ENCODE data around the gene SLC25A33. TPM values are rescaled to one million over a fixed set of nuclear protein-coding genes. Genes with fewer than 3 reads are reported as not detected.

Gene SLC25A33
- total RNA-seq, 1 experiment from 2014 or later = 9.4 TPM

DNA sequence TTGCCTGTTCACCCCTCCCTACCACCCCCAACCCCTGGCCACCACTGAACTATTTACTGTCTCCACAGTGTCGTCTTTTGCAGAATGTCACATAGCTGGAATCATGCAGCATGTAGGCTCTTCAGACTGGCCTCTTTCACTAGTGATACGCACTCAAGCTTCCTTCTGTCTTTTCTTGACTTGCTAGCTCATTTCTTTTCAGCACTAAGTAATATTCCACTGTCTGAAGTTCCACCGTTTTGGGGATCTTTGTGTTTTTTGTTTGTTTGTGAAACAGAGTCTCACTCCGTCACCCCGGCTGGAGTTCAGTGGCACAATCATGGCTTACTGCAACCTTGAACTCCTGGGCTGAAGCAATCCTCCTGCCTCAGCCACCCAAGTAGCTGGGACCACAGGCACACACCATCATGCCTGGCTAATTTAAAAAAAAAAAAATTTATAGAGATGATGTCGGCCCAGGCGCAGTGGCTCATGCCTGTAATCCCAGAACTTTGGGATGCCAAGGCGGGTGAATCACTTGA is 43.4 kb upstream of the SLC25A33 start:
- Histone ChIP-seq H2AK5ac (ENCODE audit: insufficient read length, low read length) (no peak overlapping the region), H4K91ac (ENCODE audit: insufficient read length, low read depth, low read length) (no peak overlapping the region), H2BK12ac (ENCODE audit: insufficient read length, low read depth, low read length) (no peak overlapping the region), H3K27ac (ENCODE audit: insufficient read length, low read depth, low read length) (no peak overlapping the region), H3K4me1 (ENCODE audit: insufficient read depth, low read length) (no peaks in the 10 kb centered on the region), H2BK120ac (ENCODE audit: low read depth, low read length, poor library complexity, severe bottlenecking) (no peak overlapping the region), H4K5ac (ENCODE audit: insufficient read length, low read depth, low read length) (no peak overlapping the region), H3K23me2 (ENCODE audit: insufficient read length, low read depth, low read length, poor library complexity, severe bottlenecking) (no peaks in the 10 kb centered on the region), H2BK5ac (ENCODE audit: insufficient read length, low read length) (no peak overlapping the region), H3K79me1 (ENCODE audit: insufficient read depth, low read depth, low read length, poor library complexity, severe bottlenecking) (no peaks in the 10 kb centered on the region), H3K14ac (ENCODE audit: insufficient read depth, low read length) (no peak overlapping the region), H2BK20ac (ENCODE audit: low read depth, low read length, poor library complexity, severe bottlenecking) (no peak overlapping the region), H4K20me1 (ENCODE audit: control insufficient read depth, insufficient read depth, insufficient read length) (no peaks in the 10 kb centered on the region), H3K23ac (ENCODE audit: insufficient read length, low read depth, low read length) (no peak overlapping the region), H3K9ac (ENCODE audit: extremely low read depth, insufficient read length, low read length) (no peak overlapping the region), H3K4me2 (ENCODE audit: insufficient read depth, insufficient read length, low read length) (peak overlapping the region; percentile 42), H3K9me3 (ENCODE audit: control insufficient read depth, low read depth, low read length) (no peaks in the 10 kb centered on the region), H3K79me2 (ENCODE audit: insufficient read depth, low read length) (no peaks in the 10 kb centered on the region), H4K8ac (replicated peaks; ENCODE audit: insufficient read length, low read depth, low read length) (no peak overlapping the region), H3K18ac (ENCODE audit: insufficient read length, low read depth, low read length) (no peak overlapping the region), H3K4ac (ENCODE audit: low read depth, low read length) (no peak overlapping the region), H3T11ph (ENCODE audit: low read length) (no peak overlapping the region), H3K56ac (ENCODE audit: insufficient read length, low read depth, low read length) (no peak overlapping the region), H2BK15ac (ENCODE audit: low read depth, low read length) (no peak overlapping the region), H2AFZ (ENCODE audit: low read length) (no peak overlapping the region), H3K27me3 (ENCODE audit: insufficient read depth, low read length) (peaks cover 5% of the 10 kb centered on the region; the same call in 1 of the 2 replicates)
- no peaks in the 10 kb centered on the region; a peak in 2 of 5 replicates for H3K9me3 Mint-ChIP-seq
- no peak overlapping the region for H3K27ac Mint-ChIP-seq
- no peaks in the 10 kb centered on the region for H3K4me1 Mint-ChIP-seq
- TF ChIP-seq, protein P1, sequence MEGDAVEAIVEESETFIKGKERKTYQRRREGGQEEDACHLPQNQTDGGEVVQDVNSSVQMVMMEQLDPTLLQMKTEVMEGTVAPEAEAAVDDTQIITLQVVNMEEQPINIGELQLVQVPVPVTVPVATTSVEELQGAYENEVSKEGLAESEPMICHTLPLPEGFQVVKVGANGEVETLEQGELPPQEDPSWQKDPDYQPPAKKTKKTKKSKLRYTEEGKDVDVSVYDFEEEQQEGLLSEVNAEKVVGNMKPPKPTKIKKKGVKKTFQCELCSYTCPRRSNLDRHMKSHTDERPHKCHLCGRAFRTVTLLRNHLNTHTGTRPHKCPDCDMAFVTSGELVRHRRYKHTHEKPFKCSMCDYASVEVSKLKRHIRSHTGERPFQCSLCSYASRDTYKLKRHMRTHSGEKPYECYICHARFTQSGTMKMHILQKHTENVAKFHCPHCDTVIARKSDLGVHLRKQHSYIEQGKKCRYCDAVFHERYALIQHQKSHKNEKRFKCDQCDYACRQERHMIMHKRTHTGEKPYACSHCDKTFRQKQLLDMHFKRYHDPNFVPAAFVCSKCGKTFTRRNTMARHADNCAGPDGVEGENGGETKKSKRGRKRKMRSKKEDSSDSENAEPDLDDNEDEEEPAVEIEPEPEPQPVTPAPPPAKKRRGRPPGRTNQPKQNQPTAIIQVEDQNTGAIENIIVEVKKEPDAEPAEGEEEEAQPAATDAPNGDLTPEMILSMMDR (conservative IDR thresholded peaks at IDR 0.05) = no peak
- no CpG with 5 or more reads among the region's 8 CpGs for WGBS (ENCODE audit: extremely low coverage, insufficient read length, low lambda C conversion rate)
- peaks cover 61% of the 10 kb centered on the region for H3K27me3 Mint-ChIP-seq (ENCODE audit: low read depth)
- H3K4me3 Mint-ChIP-seq = peak overlapping the region in 1 of 2 experiments; percentile 71; a peak in 2 of 5 replicates
- no peak for DNase-seq
- H3K36me3 Mint-ChIP-seq (ENCODE audit: insufficient read depth in 1 of 3, low read depth in 3 of 3) = no peaks in the 10 kb centered on the region

Data from H9 (cell line).